ENCODE results near the gene KIZ. TPM values are rescaled to one million over a fixed set of nuclear protein-coding genes. Genes with fewer than 3 reads are reported as not detected.

KIZ gene
- total and polyA plus RNA-seq, 2 experiments from 2014 or later: 58.3 to 63.6 TPM

- TF ChIP-seq ZNF462 (CRISPR knock-in tag; IDR thresholded peaks at IDR 0.05) (no peak), CREB1 (CRISPR knock-in tag; IDR thresholded peaks at IDR 0.05; ENCODE audit: low read depth) (no peak), EZH2 (IDR thresholded peaks at IDR 0.05; ENCODE audit: low read depth, unreplicated experiment) (no peak), POLR2AphosphoS5 (IDR thresholded peaks at IDR 0.05; ENCODE audit: low read depth) (no peak)
- TF ChIP-seq, protein P1, sequence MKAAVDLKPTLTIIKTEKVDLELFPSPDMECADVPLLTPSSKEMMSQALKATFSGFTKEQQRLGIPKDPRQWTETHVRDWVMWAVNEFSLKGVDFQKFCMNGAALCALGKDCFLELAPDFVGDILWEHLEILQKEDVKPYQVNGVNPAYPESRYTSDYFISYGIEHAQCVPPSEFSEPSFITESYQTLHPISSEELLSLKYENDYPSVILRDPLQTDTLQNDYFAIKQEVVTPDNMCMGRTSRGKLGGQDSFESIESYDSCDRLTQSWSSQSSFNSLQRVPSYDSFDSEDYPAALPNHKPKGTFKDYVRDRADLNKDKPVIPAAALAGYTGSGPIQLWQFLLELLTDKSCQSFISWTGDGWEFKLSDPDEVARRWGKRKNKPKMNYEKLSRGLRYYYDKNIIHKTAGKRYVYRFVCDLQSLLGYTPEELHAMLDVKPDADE (IDR thresholded peaks at IDR 0.05): no peak
- TF ChIP-seq, protein P2, sequence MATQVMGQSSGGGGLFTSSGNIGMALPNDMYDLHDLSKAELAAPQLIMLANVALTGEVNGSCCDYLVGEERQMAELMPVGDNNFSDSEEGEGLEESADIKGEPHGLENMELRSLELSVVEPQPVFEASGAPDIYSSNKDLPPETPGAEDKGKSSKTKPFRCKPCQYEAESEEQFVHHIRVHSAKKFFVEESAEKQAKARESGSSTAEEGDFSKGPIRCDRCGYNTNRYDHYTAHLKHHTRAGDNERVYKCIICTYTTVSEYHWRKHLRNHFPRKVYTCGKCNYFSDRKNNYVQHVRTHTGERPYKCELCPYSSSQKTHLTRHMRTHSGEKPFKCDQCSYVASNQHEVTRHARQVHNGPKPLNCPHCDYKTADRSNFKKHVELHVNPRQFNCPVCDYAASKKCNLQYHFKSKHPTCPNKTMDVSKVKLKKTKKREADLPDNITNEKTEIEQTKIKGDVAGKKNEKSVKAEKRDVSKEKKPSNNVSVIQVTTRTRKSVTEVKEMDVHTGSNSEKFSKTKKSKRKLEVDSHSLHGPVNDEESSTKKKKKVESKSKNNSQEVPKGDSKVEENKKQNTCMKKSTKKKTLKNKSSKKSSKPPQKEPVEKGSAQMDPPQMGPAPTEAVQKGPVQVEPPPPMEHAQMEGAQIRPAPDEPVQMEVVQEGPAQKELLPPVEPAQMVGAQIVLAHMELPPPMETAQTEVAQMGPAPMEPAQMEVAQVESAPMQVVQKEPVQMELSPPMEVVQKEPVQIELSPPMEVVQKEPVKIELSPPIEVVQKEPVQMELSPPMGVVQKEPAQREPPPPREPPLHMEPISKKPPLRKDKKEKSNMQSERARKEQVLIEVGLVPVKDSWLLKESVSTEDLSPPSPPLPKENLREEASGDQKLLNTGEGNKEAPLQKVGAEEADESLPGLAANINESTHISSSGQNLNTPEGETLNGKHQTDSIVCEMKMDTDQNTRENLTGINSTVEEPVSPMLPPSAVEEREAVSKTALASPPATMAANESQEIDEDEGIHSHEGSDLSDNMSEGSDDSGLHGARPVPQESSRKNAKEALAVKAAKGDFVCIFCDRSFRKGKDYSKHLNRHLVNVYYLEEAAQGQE (IDR thresholded peaks at IDR 0.05; ENCODE audit: unreplicated experiment): no peak
Measured at GRCh38 chr20:21234806-21235483, 109.1 kb downstream of the KIZ start (continued).

Measured in GM23338 (cell line).